Activated CD4-positive, alpha-beta T cell treated with anti-CD3 and anti-CD28 coated beads for 4 hours (primary cell): ENCODE measurements around the gene S100Z.

ENCODE experiments used
- DNase-seq, 2 donors: peaks; one replicate each; pipeline ENCODE4 v3.0.0-alpha.2; 2020

S100Z gene

GRCh38 chr5:76953551-76954382 lies 104.0 kb downstream of the S100Z start:
- no peak for DNase-seq

- DNase-seq, result no peak
Measured at GRCh38 chr5:76954383-76954763, 104.6 kb downstream of the S100Z start.

GRCh38 chr5:76956033-76956432 lies 106.2 kb downstream of the S100Z start:
- DNase-seq, result no peak

GRCh38 chr5:76958991-76959767 lies 109.4 kb downstream of the S100Z start:
- DNase-seq, result no peak

GRCh38 chr5:76960004-76960625 lies 110.3 kb downstream of the S100Z start:
- DNase-seq, result no peak

- DNase-seq, result no peak
Measured at GRCh38 chr5:76964060-76964459, 114.2 kb downstream of the S100Z start.
